ENCODE data around the gene MAPK12. TPM values are rescaled to one million over a fixed set of nuclear protein-coding genes. Genes with fewer than 3 reads are reported as not detected.
A peak's percentile ranks its signal among the peaks of the same experiment; 100 is the strongest.

Gene MAPK12
- total and polyA plus RNA-seq, 2 of the 8 experiments (the other 6 are each of a cell fraction or from before 2014, with no cell fraction given): 17.3 to 20.3 TPM

GRCh38 chr22:50303848-50304527 is 42.5 kb upstream of the MAPK12 start:
- ChIA-PET POLR2A (ENCODE audit: partially characterized antibody) (interaction anchor here (0.7 to 2.4 kb wide), 2 partner anchors 9 to 13 kb away, joined by 3 to 15 read pairs; no protein-coding TSS in a partner anchor), CTCF (ENCODE audit: partially characterized antibody) (interaction anchor here (0.8 to 3.2 kb wide), 10 partner anchors 10 to 51 kb away, joined by 3 to 16 read pairs (median 6); no protein-coding TSS in a partner anchor)
- H3K23ac ChIP-seq (ENCODE audit: insufficient read length): no peak overlapping the region
- H2BK5ac ChIP-seq (ENCODE audit: low read depth, low read length): peak overlapping the region; percentile 9; the same call in 1 of the 2 replicates
- H4K91ac ChIP-seq (replicated peaks; ENCODE audit: insufficient read length, low read length): peak overlapping the region; percentile 74
- peak overlapping the region; percentile 46; the same call in 1 of the 2 replicates for H2BK15ac ChIP-seq (ENCODE audit: low read length)
- H3K4me2 ChIP-seq (ENCODE audit: insufficient read depth in 1 of 2, low read depth in 2 of 2, low read length in 2 of 2): no peak overlapping the region
- H4K5ac ChIP-seq (ENCODE audit: insufficient read length, low read depth, low read length): peak overlapping the region; percentile 21
- no peak overlapping the region for H3K27ac ChIP-seq (ENCODE audit: low read depth, low read length)
- TF ChIP-seq SIRT6 (IDR thresholded peaks at IDR 0.05; ENCODE audit: low read length): no peak
- peak in 1 of 3 experiments; percentile 5; a peak in 1 of 4 replicates for TF ChIP-seq CTCF (IDR thresholded peaks at IDR 0.05; ENCODE audit: control extremely low read depth in 1 of 3, insufficient read depth in 1 of 3, low read depth in 1 of 3, low read length in 3 of 3)
- H3K9ac ChIP-seq (replicated peaks in 1 of 4; ENCODE audit: extremely low read depth in 1 of 4, low read depth in 3 of 4, low read length in 3 of 4): no peak overlapping the region
- no peak overlapping the region for H2AK5ac ChIP-seq (ENCODE audit: low read depth, low read length)
- H3K79me2 ChIP-seq (ENCODE audit: control insufficient read depth in 1 of 2, insufficient read depth in 2 of 2, low read length in 2 of 2): peaks cover 0 to 9% of the 10 kb centered on the region in 2 experiments; a peak in 2 of 4 replicates
- no peak overlapping the region; the same call in 1 of the 2 replicates for H2BK12ac ChIP-seq (ENCODE audit: low read depth, low read length)
- H4K8ac ChIP-seq (ENCODE audit: extremely low read depth, insufficient read depth, low read length): no peak overlapping the region
- whole genome bisulfite sequencing, 2 experiments (ENCODE audit: extremely low coverage in 1 of 2, insufficient coverage in 1 of 2, insufficient read length in 1 of 2, insufficient replicate concordance in 2 of 2, low coverage in 1 of 2, low lambda C conversion rate in 2 of 2, missing lambda C conversion rate in 1 of 2): 81% methylated on average over 11 of the region's 11 CpGs; no CpG with 5 or more reads in 1 of the 2 experiments
- no peak overlapping the region for H2BK120ac ChIP-seq (replicated peaks; ENCODE audit: low read depth, low read length)
- H3K18ac ChIP-seq (ENCODE audit: extremely low read depth, low read length): no peak overlapping the region
- H3K4me3 ChIP-seq (ENCODE audit: extremely low read depth in 1 of 4, insufficient read depth in 2 of 4, low read depth in 3 of 4, low read length in 4 of 4): no peak overlapping the region
- H3K23me2 ChIP-seq (ENCODE audit: low read depth, low read length): peaks cover 11% of the 10 kb centered on the region; the same call in 1 of the 2 replicates
- FAIRE-seq (no peak), DNase-seq (ENCODE audit: low read depth in 1 of 2, low spot score in 2 of 2) (peak in 1 of 2 experiments; percentile 73)
- no peak overlapping the region for H3K56ac ChIP-seq (replicated peaks; ENCODE audit: insufficient read length, low read depth, low read length)
- no peaks in the 10 kb centered on the region; a peak in 1 of 4 replicates for H3K9me3 ChIP-seq (ENCODE audit: insufficient read depth in 2 of 2, low read depth in 1 of 2, low read length in 1 of 2)
- no peaks in the 10 kb centered on the region for H3K36me3 ChIP-seq (ENCODE audit: control insufficient read depth in 2 of 4, insufficient read depth in 4 of 4, low read length in 3 of 4)
- H3K4ac ChIP-seq (replicated peaks; ENCODE audit: insufficient read length, low read depth, low read length): no peak overlapping the region
- H3K4me1 ChIP-seq (replicated peaks in 1 of 4; ENCODE audit: control insufficient read depth in 3 of 4, insufficient read depth in 4 of 4, low read length in 3 of 4): peaks cover 3 to 42% (median 27%) of the 10 kb centered on the region in 4 experiments
- H2AFZ ChIP-seq (ENCODE audit: low read length): no peak overlapping the region
- H3K27me3 ChIP-seq (replicated peaks in 1 of 4; ENCODE audit: control insufficient read depth in 3 of 4, extremely low read depth in 1 of 4, insufficient read depth in 3 of 4, low read length in 3 of 4): no peaks in the 10 kb centered on the region; a peak in 2 of 7 replicates
- H4K20me1 ChIP-seq (replicated peaks in 1 of 2; ENCODE audit: control insufficient read depth in 1 of 2, insufficient read depth in 2 of 2, low read length in 2 of 2): peaks cover 8 to 25% of the 10 kb centered on the region in 2 experiments
- H3K14ac ChIP-seq (ENCODE audit: insufficient read length): no peak overlapping the region
- peaks cover 4% of the 10 kb centered on the region for H3K79me1 ChIP-seq (ENCODE audit: low read depth, low read length)
- H2BK20ac ChIP-seq (ENCODE audit: low read length): no peak overlapping the region

Measured in H1 (cell line).